Measurements from ENCODE around the gene BSND. TPM values are rescaled to one million over a fixed set of nuclear protein-coding genes. Genes with fewer than 3 reads are reported as not detected.

BSND gene
- total and polyA plus RNA-seq, 4 donors = 0.02 TPM; not detected in 3

DNA sequence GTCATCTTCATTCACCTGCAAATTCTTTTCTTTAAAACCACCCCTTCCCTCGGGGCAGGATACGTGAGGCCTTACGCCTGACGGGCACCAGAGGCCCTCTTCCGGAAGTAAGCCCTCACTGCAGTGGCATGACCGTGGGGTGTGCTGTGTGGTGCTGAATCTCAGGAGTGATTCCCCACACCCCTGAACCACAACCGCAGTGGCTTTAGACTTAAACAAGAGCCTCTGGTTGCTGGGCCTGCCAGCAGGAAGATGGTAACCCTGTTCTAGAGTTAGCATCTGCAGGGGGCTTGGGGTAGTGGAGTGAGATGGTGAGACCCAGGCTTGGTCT, 12.1 kb downstream of the BSND start:
- no peak overlapping the region for H3K4me3 ChIP-seq
- peaks cover 0 to 12% (median 0%) of the 10 kb centered on the region in 3 donors for H3K27me3 ChIP-seq (ENCODE audit: control insufficient read depth in 3 of 3, insufficient read depth in 3 of 3, low read length in 2 of 3)
- WGBS, 2 donors = 85 to 90% methylated on average over 7 of the region's 7 CpGs
- no peaks in the 10 kb centered on the region for H3K4me1 ChIP-seq (ENCODE audit: control insufficient read depth in 5 of 5, insufficient read depth in 5 of 5, low read length in 5 of 5)
- ATAC-seq (ENCODE audit: insufficient read depth, low FRiP score) (no peak), DNase-seq (no peak)
- no peak overlapping the region for H3K9ac ChIP-seq (ENCODE audit: insufficient read depth in 1 of 2, low read length in 2 of 2)
- H3K27ac ChIP-seq (ENCODE audit: low read depth in 1 of 2, low read length in 1 of 2) = no peak overlapping the region
- TF ChIP-seq, protein P1, sequence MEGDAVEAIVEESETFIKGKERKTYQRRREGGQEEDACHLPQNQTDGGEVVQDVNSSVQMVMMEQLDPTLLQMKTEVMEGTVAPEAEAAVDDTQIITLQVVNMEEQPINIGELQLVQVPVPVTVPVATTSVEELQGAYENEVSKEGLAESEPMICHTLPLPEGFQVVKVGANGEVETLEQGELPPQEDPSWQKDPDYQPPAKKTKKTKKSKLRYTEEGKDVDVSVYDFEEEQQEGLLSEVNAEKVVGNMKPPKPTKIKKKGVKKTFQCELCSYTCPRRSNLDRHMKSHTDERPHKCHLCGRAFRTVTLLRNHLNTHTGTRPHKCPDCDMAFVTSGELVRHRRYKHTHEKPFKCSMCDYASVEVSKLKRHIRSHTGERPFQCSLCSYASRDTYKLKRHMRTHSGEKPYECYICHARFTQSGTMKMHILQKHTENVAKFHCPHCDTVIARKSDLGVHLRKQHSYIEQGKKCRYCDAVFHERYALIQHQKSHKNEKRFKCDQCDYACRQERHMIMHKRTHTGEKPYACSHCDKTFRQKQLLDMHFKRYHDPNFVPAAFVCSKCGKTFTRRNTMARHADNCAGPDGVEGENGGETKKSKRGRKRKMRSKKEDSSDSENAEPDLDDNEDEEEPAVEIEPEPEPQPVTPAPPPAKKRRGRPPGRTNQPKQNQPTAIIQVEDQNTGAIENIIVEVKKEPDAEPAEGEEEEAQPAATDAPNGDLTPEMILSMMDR (IDR thresholded peaks at IDR 0.05; ENCODE audit: control extremely low read depth, extremely low read depth) = no peak
- no peaks in the 10 kb centered on the region for H3K36me3 ChIP-seq (ENCODE audit: control insufficient read depth in 4 of 4, insufficient read depth in 4 of 4, low read length in 4 of 4)
- H3K9me3 ChIP-seq (ENCODE audit: control insufficient read depth in 4 of 4, insufficient read depth in 3 of 4, low read length in 3 of 4) = peaks cover 0 to 5% (median 0%) of the 10 kb centered on the region in 4 donors

DNA sequence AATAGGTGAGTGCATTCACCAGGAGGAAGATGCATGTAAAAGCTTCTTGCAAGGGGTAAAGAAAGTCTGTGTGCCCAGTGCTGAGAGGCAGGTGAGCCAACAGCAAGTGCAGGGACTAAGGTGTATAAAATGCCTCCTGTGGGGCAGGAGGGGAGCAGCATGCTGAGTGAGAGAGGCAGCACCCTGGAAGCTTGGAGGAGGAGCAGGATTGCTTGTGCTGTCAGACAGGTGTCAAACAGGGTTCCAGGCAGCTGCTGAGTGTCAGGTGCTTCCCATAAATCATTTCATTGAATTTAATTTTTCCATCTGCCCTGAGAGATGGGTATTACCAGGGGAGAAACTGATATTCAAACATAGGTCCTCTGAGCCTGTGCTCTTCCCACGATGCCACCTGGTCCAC, 13.9 kb downstream of the BSND start:
- H3K27ac ChIP-seq (ENCODE audit: low read depth in 1 of 2, low read length in 1 of 2) = no peak overlapping the region
- no peak overlapping the region for H3K4me3 ChIP-seq
- TF ChIP-seq, protein P1 (IDR thresholded peaks at IDR 0.05; ENCODE audit: control extremely low read depth, extremely low read depth) = no peak
- DNase-seq (no peak), ATAC-seq (ENCODE audit: insufficient read depth, low FRiP score) (no peak)
- H3K27me3 ChIP-seq (ENCODE audit: control insufficient read depth in 3 of 3, insufficient read depth in 3 of 3, low read length in 2 of 3) = peaks cover 0 to 16% (median 0%) of the 10 kb centered on the region in 3 donors
- peaks cover 0 to 5% (median 0%) of the 10 kb centered on the region in 4 donors for H3K9me3 ChIP-seq (ENCODE audit: control insufficient read depth in 4 of 4, insufficient read depth in 3 of 4, low read length in 3 of 4)
- no peaks in the 10 kb centered on the region for H3K4me1 ChIP-seq (ENCODE audit: control insufficient read depth in 5 of 5, insufficient read depth in 5 of 5, low read length in 5 of 5)
- WGBS, 2 donors = 80 to 93% methylated on average over 1 of the region's 1 CpG
- H3K9ac ChIP-seq (ENCODE audit: insufficient read depth in 1 of 2, low read length in 2 of 2) = no peak overlapping the region
- no peaks in the 10 kb centered on the region for H3K36me3 ChIP-seq (ENCODE audit: control insufficient read depth in 4 of 4, insufficient read depth in 4 of 4, low read length in 4 of 4)

DNA sequence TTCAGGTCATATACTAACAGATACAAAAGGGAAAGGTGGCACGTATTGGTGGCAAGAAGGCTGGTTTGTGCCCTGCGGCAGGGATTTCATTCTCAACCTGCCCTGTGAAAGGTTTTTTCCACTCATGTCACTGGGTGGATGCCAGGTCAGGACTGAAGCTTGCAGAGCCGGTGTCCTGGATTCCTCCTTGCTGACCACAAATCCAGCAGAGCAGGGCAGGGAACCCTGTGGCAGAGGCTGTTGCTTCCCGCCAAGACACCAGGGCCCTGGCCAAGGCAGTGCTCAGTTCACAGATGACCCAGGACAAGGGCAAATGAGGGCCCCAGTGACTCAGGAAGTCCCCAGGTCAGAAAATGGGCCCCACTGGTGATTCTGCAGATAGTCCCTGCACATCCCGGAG, 16.4 kb downstream of the BSND start:
- 82 to 93% methylated on average over 5 of the region's 5 CpGs for WGBS, 2 donors
- no peak overlapping the region for H3K4me3 ChIP-seq
- DNase-seq (no peak), ATAC-seq (ENCODE audit: insufficient read depth, low FRiP score) (no peak)
- no peaks in the 10 kb centered on the region for H3K9me3 ChIP-seq (ENCODE audit: control insufficient read depth in 4 of 4, insufficient read depth in 3 of 4, low read length in 3 of 4)
- H3K36me3 ChIP-seq (ENCODE audit: control insufficient read depth in 4 of 4, insufficient read depth in 4 of 4, low read length in 4 of 4) = no peaks in the 10 kb centered on the region
- peaks cover 0 to 16% (median 0%) of the 10 kb centered on the region in 3 donors for H3K27me3 ChIP-seq (ENCODE audit: control insufficient read depth in 3 of 3, insufficient read depth in 3 of 3, low read length in 2 of 3)
- H3K9ac ChIP-seq (ENCODE audit: insufficient read depth in 1 of 2, low read length in 2 of 2) = no peak overlapping the region
- H3K27ac ChIP-seq (ENCODE audit: low read depth in 1 of 2, low read length in 1 of 2) = no peak overlapping the region
- no peaks in the 10 kb centered on the region for H3K4me1 ChIP-seq (ENCODE audit: control insufficient read depth in 5 of 5, insufficient read depth in 5 of 5, low read length in 5 of 5)
- TF ChIP-seq, protein P1 (IDR thresholded peaks at IDR 0.05; ENCODE audit: control extremely low read depth, extremely low read depth) = no peak
